Body of pancreas (tissue), 4 donors: ENCODE data around the gene LRRC27.

Source experiments
- CTCF ChIP-seq, 7 experiments: fragments of 450-650 bp in 4 of 7; fragments of 200-600 bp in 3 of 7; sonication (generic) in 3 of 7; IDR thresholded peaks; one replicate each; pipeline ENCODE4 v1.5.1; 2016 to 2019; ENCODE audit warnings: antibody characterized with exemption in 7 of 7
- POLR2A ChIP-seq, 3 donors: fragments of 450-650 bp; IDR thresholded peaks; one replicate each; pipeline ENCODE4 v1.6.1; 2016; ENCODE audit warnings: antibody characterized with exemption in 3 of 3, mild to moderate bottlenecking in 2 of 3

GRCh38 chr10:132391676-132392020, 59.7 kb downstream of the LRRC27 start:
- no peak for TF ChIP-seq CTCF (IDR thresholded peaks at IDR 0.05)
- TF ChIP-seq POLR2A (IDR thresholded peaks at IDR 0.05), result no peak
